A549 (cell line): ENCODE results near the gene ACO2. TPM values are rescaled to one million over a fixed set of nuclear protein-coding genes. Genes with fewer than 3 reads are reported as not detected.

ENCODE experiments used
- ATAC-seq, 2 experiments: fragments of 200-7000 bp in 1 of 2; fragments of >200 bp in 1 of 2; cut with Nextera tagmentation in 1 of 2; cut with Tn5 transposase in 1 of 2; 3 replicates each; pipeline versions ENCODE4 v1.8.0 to v1.9.1; 2018 to 2020; ENCODE audit warnings: mild to moderate bottlenecking in 1 of 2, moderate library complexity in 1 of 2
- CTCF ChIA-PET: fragments of 300-600 bp; sonication (Branson Sonifier 250); formaldehyde crosslinking; extraction: SDS; loops from one replicate; lab custom pipeline; 2021; ENCODE audit warnings: antibody characterized with exemption, inconsistent platforms; lab: Yijun Ruan, JAX
- POLR2A ChIA-PET: fragments of 350-600 bp; formaldehyde crosslinking; extraction: SDS; loops from one replicate; lab custom pipeline; 2021; ENCODE audit warnings: antibody characterized with exemption, inconsistent platforms; lab: Yijun Ruan, JAX
- DNase-seq, 2 experiments: peaks; one replicate each; pipeline versions ENCODE4 v3.0.0 to v3.0.0-alpha.2; 2011 to 2016; ENCODE audit warnings: low read depth in 1 of 2, low spot score in 1 of 2
- FAIRE-seq: peaks from 2 replicates; lab custom pipeline; 2011; peaks lifted over from hg19 to GRCh38; lab: Jason Lieb, UNC
- H3K27ac ChIP-seq, 2 experiments: fragments of >200 bp; sonication (Bioruptor Twin); formaldehyde crosslinking; 3 replicates each; pipeline ENCODE4 v1.5.1; 2016 to 2017
- H3K4me1 ChIP-seq: fragments of >200 bp; sonication (Bioruptor Twin); formaldehyde crosslinking; 3 replicates; pipeline ENCODE4 v1.6.1; 2016
- H3K4me2 ChIP-seq: fragments of >200 bp; sonication (Bioruptor Twin); formaldehyde crosslinking; 3 replicates; pipeline ENCODE4 v1.6.1; 2016
- H3K4me3 ChIP-seq: fragments of >200 bp; sonication (Bioruptor Twin); formaldehyde crosslinking; 3 replicates; pipeline ENCODE4 v1.5.1; 2016
- H3K9me3 ChIP-seq: fragments of >200 bp; sonication (Bioruptor Twin); formaldehyde crosslinking; 3 replicates; pipeline ENCODE4 v1.6.1; 2016
- EHF ChIP-seq: fragments of 250-450 bp; sonication (Bioruptor Pico); IDR thresholded peaks from 2 replicates; pipeline ENCODE4 v1.5.0; 2020; ENCODE audit warnings: mild to moderate bottlenecking
- EHMT2 ChIP-seq: fragments of 200-600 bp; sonication (generic); IDR thresholded peaks from 2 replicates; pipeline ENCODE4 v1.6.1; 2016; ENCODE audit warnings: antibody characterized with exemption, low read depth, mild to moderate bottlenecking, moderate library complexity
- EP300 ChIP-seq, 2 experiments: fragments of >200 bp; sonication (Bioruptor Twin); formaldehyde crosslinking; IDR thresholded peaks; 2 replicates in 1 of 2; 3 replicates in 1 of 2; pipeline ENCODE4 v1.6.1; 2016 to 2017
- FOSL2 ChIP-seq, 2 experiments: fragments of 450-650 bp in 1 of 2; fragments of >200 bp in 1 of 2; sonication (Bioruptor Twin) in 1 of 2; formaldehyde crosslinking; IDR thresholded peaks; 2 replicates each; pipeline versions ENCODE4 v1.5.0 to v1.6.1; 2016 to 2020; ENCODE audit warnings: mild to moderate bottlenecking in 1 of 2, moderate library complexity in 1 of 2
- HDAC2 ChIP-seq: fragments of 200-600 bp; sonication (generic); IDR thresholded peaks from 2 replicates; pipeline ENCODE4 v1.6.1; 2016
- HEYL ChIP-seq: fragments of 250-450 bp; sonication (Bioruptor Pico); IDR thresholded peaks from 2 replicates; pipeline ENCODE4 v1.8.0; 2021; ENCODE audit warnings: mild to moderate bottlenecking, moderate library complexity
- HOXB13 ChIP-seq: fragments of 250-450 bp; sonication (Bioruptor Pico); IDR thresholded peaks from 2 replicates; pipeline ENCODE4 v1.5.0; 2020; ENCODE audit warnings: low read depth, mild to moderate bottlenecking, moderate library complexity
- NFE2L2 ChIP-seq: fragments of 150-350 bp; conservative IDR thresholded peaks from 2 replicates; pipeline ENCODE4 v1.6.1; 2014; ENCODE audit warnings: low read length
- PBX3 ChIP-seq: IDR thresholded peaks from 2 replicates; pipeline ENCODE4 v1.6.1; 2012
- PHF8 ChIP-seq: fragments of 200-600 bp; sonication (generic); IDR thresholded peaks from 2 replicates; pipeline ENCODE4 v1.6.1; 2016; ENCODE audit warnings: low read depth, mild to moderate bottlenecking, antibody characterized with exemption, moderate library complexity, borderline replicate concordance
- POLR2AphosphoS2 ChIP-seq: conservative IDR thresholded peaks from 2 replicates; pipeline ENCODE4 v1.6.1; 2012; ENCODE audit warnings: low read length, improper control_type of control experiment, inconsistent platforms
- RAD21 ChIP-seq, 2 experiments: fragments of >200 bp in 1 of 2; sonication (Bioruptor Twin) in 1 of 2; formaldehyde crosslinking in 1 of 2; IDR thresholded peaks in 1 of 2; conservative IDR thresholded peaks in 1 of 2; 2 replicates in 1 of 2; 3 replicates in 1 of 2; pipeline ENCODE4 v1.6.1; 2012 to 2018; ENCODE audit warnings: inconsistent platforms in 1 of 2
- TFCP2L1 ChIP-seq: fragments of 250-450 bp; sonication (Bioruptor Pico); IDR thresholded peaks from 2 replicates; pipeline ENCODE4 v1.5.0; 2021; ENCODE audit warnings: mild to moderate bottlenecking
- ZFP36 ChIP-seq: fragments of 450-650 bp; IDR thresholded peaks from 2 replicates; pipeline ENCODE4 v1.6.1; 2014; ENCODE audit warnings: borderline replicate concordance; ENCODE audit not compliant: partially characterized antibody
- ZNF302 ChIP-seq: fragments of 250-450 bp; sonication (Bioruptor Pico); IDR thresholded peaks from 2 replicates; pipeline ENCODE4 v1.9.0; 2021; ENCODE audit warnings: inconsistent platforms, mild to moderate bottlenecking, moderate library complexity
- WGBS: methylation state at CpG from one replicate; pipeline ENCODE4 v1.1.6; 2017; ENCODE audit errors: missing lambda C conversion rate; 5-methylcytosine and 5-hydroxymethylcytosine counted together
- polyA plus RNA-seq, 4 experiments: library from polyadenylated mRNA; depleted of rRNA in 3 of 4; stranded (reverse); fragments of >200 nt; fragmentation: RNase III in 1 of 4; extraction: RNeasy Plus Mini Kit Qiagen cat#74134 plus additional on column Dnase treatment in 1 of 4; gene quantifications; 2 replicates in 3 of 4; 3 replicates in 1 of 4; pipeline ENCODE4 v1.2.3, GENCODE V29; 2011 to 2017
- TF ChIP-seq, protein P1 (sequence below): fragments of >200 bp; sonication (Bioruptor Twin); formaldehyde crosslinking; IDR thresholded peaks from 3 replicates; pipeline ENCODE4 v1.5.1; 2016
- TF ChIP-seq, protein P2 (sequence below): IDR thresholded peaks from 2 replicates; pipeline ENCODE4 v1.6.1; 2012; ENCODE audit warnings: low read depth, borderline replicate concordance
- TF ChIP-seq, protein P3 (sequence below): fragments of >200 bp; sonication (Bioruptor Twin); formaldehyde crosslinking; IDR thresholded peaks from 3 replicates; pipeline ENCODE4 v1.6.1; 2016

The ACO2 gene
- polyA plus RNA-seq, 2 of the 4 experiments (the other 2 are of a cell fraction), result 30.7 to 43.7 TPM

DNA sequence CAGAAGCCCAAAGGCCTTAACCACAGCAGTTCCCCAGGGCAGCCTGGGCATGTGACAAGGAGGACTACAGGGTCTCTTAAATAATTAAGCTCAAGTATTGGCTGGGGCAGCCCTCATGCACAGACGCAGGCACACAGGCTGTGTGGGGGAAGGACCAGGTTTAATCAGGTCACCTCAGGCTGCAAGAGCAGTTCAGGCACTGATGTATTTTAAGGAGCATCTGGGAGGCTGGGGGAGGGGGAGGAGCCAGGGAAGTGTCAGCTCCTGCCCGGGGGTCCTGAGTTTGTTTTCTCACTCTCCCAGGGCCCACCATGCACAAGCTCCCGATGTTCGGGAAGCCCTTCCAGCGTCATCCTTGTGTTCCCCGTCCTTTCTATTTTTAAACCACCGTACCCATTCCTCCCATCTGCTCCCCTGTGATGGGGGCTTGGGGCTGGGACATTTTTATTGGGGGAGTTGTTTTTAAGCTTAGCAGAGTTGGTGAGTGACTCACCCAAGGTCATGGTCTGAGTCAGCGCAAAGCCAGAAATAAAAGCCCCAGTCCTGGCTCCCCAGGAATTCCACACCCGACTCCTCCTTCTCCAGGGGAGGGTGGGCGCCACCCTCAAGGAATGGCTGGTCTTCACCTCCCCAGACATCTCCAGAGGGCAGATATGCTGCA, 94.3 kb downstream of the ACO2 start (continued):
- TF ChIP-seq, protein P1, sequence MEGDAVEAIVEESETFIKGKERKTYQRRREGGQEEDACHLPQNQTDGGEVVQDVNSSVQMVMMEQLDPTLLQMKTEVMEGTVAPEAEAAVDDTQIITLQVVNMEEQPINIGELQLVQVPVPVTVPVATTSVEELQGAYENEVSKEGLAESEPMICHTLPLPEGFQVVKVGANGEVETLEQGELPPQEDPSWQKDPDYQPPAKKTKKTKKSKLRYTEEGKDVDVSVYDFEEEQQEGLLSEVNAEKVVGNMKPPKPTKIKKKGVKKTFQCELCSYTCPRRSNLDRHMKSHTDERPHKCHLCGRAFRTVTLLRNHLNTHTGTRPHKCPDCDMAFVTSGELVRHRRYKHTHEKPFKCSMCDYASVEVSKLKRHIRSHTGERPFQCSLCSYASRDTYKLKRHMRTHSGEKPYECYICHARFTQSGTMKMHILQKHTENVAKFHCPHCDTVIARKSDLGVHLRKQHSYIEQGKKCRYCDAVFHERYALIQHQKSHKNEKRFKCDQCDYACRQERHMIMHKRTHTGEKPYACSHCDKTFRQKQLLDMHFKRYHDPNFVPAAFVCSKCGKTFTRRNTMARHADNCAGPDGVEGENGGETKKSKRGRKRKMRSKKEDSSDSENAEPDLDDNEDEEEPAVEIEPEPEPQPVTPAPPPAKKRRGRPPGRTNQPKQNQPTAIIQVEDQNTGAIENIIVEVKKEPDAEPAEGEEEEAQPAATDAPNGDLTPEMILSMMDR, result no peak
- TF ChIP-seq PHF8 (no peak), TFCP2L1 (no peak), EHF (CRISPR knock-in tag) (no peak), NFE2L2 (no peak)

GRCh38 chr22:41564563-41564962, 95.6 kb downstream of the ACO2 start:
- no peak for ATAC-seq
- H3K9me3 ChIP-seq, result no peaks in the 10 kb centered on the region
- TF ChIP-seq, protein P2, sequence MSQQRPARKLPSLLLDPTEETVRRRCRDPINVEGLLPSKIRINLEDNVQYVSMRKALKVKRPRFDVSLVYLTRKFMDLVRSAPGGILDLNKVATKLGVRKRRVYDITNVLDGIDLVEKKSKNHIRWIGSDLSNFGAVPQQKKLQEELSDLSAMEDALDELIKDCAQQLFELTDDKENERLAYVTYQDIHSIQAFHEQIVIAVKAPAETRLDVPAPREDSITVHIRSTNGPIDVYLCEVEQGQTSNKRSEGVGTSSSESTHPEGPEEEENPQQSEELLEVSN, result no peak
- TF ChIP-seq ZFP36 (peak; percentile 57), HDAC2 (no peak), RAD21 (conservative IDR thresholded peaks at IDR 0.05 in 1 of 2, IDR thresholded peaks at IDR 0.05 in 1 of 2) (no peak), PBX3 (no peak), EP300 (IDR thresholded peaks at IDR 0.05) (no peak), POLR2AphosphoS2 (no peak), EHMT2 (no peak), FOSL2 (IDR thresholded peaks at IDR 0.05) (no peak), FOSL2 (CRISPR knock-in tag; IDR thresholded peaks at IDR 0.05) (peak; percentile 38; the same call in 1 of the 2 replicates), ZNF302 (CRISPR knock-in tag) (no peak), HOXB13 (CRISPR knock-in tag) (no peak), HEYL (CRISPR knock-in tag) (no peak)
- TF ChIP-seq, protein P3, sequence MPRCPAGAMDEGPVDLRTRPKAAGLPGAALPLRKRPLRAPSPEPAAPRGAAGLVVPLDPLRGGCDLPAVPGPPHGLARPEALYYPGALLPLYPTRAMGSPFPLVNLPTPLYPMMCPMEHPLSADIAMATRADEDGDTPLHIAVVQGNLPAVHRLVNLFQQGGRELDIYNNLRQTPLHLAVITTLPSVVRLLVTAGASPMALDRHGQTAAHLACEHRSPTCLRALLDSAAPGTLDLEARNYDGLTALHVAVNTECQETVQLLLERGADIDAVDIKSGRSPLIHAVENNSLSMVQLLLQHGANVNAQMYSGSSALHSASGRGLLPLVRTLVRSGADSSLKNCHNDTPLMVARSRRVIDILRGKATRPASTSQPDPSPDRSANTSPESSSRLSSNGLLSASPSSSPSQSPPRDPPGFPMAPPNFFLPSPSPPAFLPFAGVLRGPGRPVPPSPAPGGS, result no peak
- TF ChIP-seq, protein P1, result no peak
- no peak overlapping the region for H3K4me3 ChIP-seq
- no peak for DNase-seq
- POLR2A ChIA-PET, result no interaction called here
- WGBS, result 59% methylated on average over 7 of the region's 8 CpGs
- H3K4me1 ChIP-seq, result peaks cover 61% of the 10 kb centered on the region
- CTCF ChIA-PET, result interaction anchor here (0.8 to 1.7 kb wide), 3 partner anchors 12 to 46 kb away, joined by 4 to 9 read pairs (median 6); partner anchors contain the start of gene POLR3H
- no peak overlapping the region; the same call in 2 of the 3 replicates for H3K4me2 ChIP-seq
- peak overlapping the region; percentile 65 to 82; a peak in 5 of 6 replicates for H3K27ac ChIP-seq
- no peak for FAIRE-seq
